PC-9 (cell line): ENCODE measurements around the gene GSE1. TPM values are rescaled to one million over a fixed set of nuclear protein-coding genes. Genes with fewer than 3 reads are reported as not detected.

ENCODE experiments used
- BruUV-seq: library from RNA; stranded (reverse); fragments of 400-500 nt; replicated peaks from 2 replicates; lab custom pipeline; 2021; lab: Mats Ljungman, UMichigan
- CTCF ChIA-PET: fragments of 300-600 bp; sonication (Branson Sonifier 250); formaldehyde crosslinking; loops from one replicate; lab custom pipeline; 2022; ENCODE audit warnings: antibody characterized with exemption; lab: Charles Lee
- POLR2A ChIA-PET: fragments of 300-600 bp; sonication (Branson Sonifier 250); formaldehyde crosslinking; loops from one replicate; lab custom pipeline; 2022; ENCODE audit warnings: antibody characterized with exemption; ENCODE audit not compliant: unreplicated experiment; lab: Charles Lee
- DNase-seq, 2 experiments: peaks; one replicate each; pipeline versions ENCODE4 v3.0.0 to v3.0.0-alpha.2; 2015 to 2022; ENCODE audit warnings: mixed read lengths in 1 of 2
- H2AFZ ChIP-seq: fragments of 200-600 bp; sonication (generic); 2 replicates; pipeline ENCODE4 v1.8.1; 2017; ENCODE audit warnings: antibody characterized with exemption
- H3F3A ChIP-seq: fragments of 200-600 bp; sonication (generic); 2 replicates; pipeline ENCODE4 v1.8.1; 2017; ENCODE audit warnings: antibody characterized with exemption, mild to moderate bottlenecking, low read depth; ENCODE audit not compliant: insufficient read depth
- H3K27ac ChIP-seq: fragments of 200-600 bp; sonication (generic); 2 replicates; pipeline ENCODE4 v1.6.1; 2016; ENCODE audit warnings: mixed run types
- H3K27me3 ChIP-seq: fragments of 200-600 bp; sonication (generic); 2 replicates; pipeline ENCODE4 v1.6.1; 2016; ENCODE audit warnings: low read depth, mixed run types; ENCODE audit not compliant: insufficient read depth
- H3K36me3 ChIP-seq: fragments of 200-600 bp; sonication (generic); 2 replicates; pipeline ENCODE4 v1.6.1; 2016; ENCODE audit warnings: low read depth, mixed run types
- H3K4me1 ChIP-seq: fragments of 200-600 bp; sonication (generic); replicated peaks from 2 replicates; pipeline ENCODE4 v1.6.1; 2016; ENCODE audit warnings: mixed run types; ENCODE audit not compliant: insufficient read depth
- H3K4me2 ChIP-seq: fragments of 200-600 bp; sonication (generic); 2 replicates; pipeline ENCODE4 v1.6.1; 2017; ENCODE audit warnings: mixed run types
- H3K4me3 ChIP-seq: fragments of 200-600 bp; sonication (generic); 2 replicates; pipeline ENCODE4 v1.6.1; 2016; ENCODE audit warnings: mixed run types
- H3K79me2 ChIP-seq: fragments of 200-600 bp; sonication (generic); 2 replicates; pipeline ENCODE4 v1.6.1; 2017; ENCODE audit warnings: low read depth, mixed run types
- H3K9me2 ChIP-seq: fragments of 200-600 bp; sonication (generic); 2 replicates; pipeline ENCODE4 v1.8.1; 2017; ENCODE audit warnings: mild to moderate bottlenecking; ENCODE audit not compliant: insufficient read depth
- H3K9me3 ChIP-seq: fragments of 200-600 bp; sonication (generic); 2 replicates; pipeline ENCODE4 v1.8.1; 2016; ENCODE audit warnings: low read depth; ENCODE audit not compliant: insufficient read depth
- H4K20me1 ChIP-seq: fragments of 200-600 bp; sonication (generic); 2 replicates; pipeline ENCODE4 v1.8.1; 2017; ENCODE audit not compliant: insufficient read depth
- EZH2 ChIP-seq: fragments of 200-600 bp; sonication (generic); IDR thresholded peaks from 2 replicates; pipeline ENCODE4 v1.8.0; 2017; ENCODE audit warnings: antibody characterized with exemption, low read depth
- intact Hi-C: fragments of 100-400 bp; cut with micrococcal nuclease; formaldehyde crosslinking; loops from one replicate; pipeline ENCODE4 v1.10.0; 2022; ENCODE audit not compliant: unreplicated experiment
- total RNA-seq: library from RNA; stranded (reverse); gene quantifications from 2 replicates; pipeline ENCODE4 v1.2.3, GENCODE V29; 2021
- TF ChIP-seq, protein P1 (sequence below): fragments of 200-600 bp; sonication (generic); conservative IDR thresholded peaks from 2 replicates; pipeline ENCODE4 v1.6.1; 2017; ENCODE audit warnings: mixed run types, antibody characterized with exemption, mild to moderate bottlenecking, moderate library complexity

The GSE1 gene
- total RNA-seq, 1 experiment from 2014 or later = 83.5 TPM

DNA sequence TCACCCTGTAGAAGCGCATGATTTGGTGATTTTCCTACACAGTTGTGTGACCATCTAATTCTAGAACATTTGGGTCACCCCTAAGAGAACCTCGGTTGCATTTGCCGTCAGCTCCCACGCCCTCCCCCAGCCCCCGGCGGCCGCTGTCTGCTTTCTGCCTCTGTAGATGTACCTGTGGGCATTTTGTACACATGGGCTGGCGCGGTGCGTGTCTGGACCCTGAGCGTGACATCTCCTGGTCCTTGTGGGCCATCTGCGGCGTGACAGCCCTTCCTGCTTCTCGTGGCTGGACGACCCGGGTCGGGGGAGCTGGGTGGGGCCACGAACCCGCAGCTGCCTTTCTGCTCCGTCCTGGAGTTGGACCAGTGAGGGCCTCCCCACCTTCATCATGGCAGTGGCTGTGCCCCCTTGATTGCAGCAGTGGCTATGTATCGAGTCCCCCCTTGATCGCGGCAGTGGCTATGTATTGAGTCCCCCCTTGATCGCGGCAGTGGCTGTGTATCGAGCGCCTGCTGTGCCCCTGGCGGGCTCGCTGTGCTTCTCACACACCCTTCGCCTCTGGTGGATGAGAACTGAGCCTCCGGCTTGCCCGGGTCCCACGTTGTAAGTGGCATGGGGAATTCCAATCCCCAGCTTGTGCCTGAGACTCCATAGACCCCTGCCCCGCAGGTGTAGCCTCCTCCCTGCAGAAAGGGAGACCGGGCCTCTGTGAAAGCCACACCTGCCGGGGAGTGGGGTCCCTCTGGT is 24.1 kb downstream of the GSE1 start:
- H2AFZ ChIP-seq = no peak overlapping the region
- H3K4me3 ChIP-seq = no peak overlapping the region
- ChIA-PET POLR2A (no interaction called here), CTCF (no interaction called here)
- H3F3A ChIP-seq = peaks cover 6% of the 10 kb centered on the region; the same call in 1 of the 2 replicates
- peaks cover 45% of the 10 kb centered on the region for H3K79me2 ChIP-seq
- H4K20me1 ChIP-seq = peaks cover 98% of the 10 kb centered on the region
- no peaks in the 10 kb centered on the region for H3K27me3 ChIP-seq
- no peak overlapping the region for H3K4me2 ChIP-seq
- no peaks in the 10 kb centered on the region for H3K4me1 ChIP-seq
- H3K36me3 ChIP-seq = no peaks in the 10 kb centered on the region
- no peak for TF ChIP-seq EZH2
- TF ChIP-seq, protein P1, sequence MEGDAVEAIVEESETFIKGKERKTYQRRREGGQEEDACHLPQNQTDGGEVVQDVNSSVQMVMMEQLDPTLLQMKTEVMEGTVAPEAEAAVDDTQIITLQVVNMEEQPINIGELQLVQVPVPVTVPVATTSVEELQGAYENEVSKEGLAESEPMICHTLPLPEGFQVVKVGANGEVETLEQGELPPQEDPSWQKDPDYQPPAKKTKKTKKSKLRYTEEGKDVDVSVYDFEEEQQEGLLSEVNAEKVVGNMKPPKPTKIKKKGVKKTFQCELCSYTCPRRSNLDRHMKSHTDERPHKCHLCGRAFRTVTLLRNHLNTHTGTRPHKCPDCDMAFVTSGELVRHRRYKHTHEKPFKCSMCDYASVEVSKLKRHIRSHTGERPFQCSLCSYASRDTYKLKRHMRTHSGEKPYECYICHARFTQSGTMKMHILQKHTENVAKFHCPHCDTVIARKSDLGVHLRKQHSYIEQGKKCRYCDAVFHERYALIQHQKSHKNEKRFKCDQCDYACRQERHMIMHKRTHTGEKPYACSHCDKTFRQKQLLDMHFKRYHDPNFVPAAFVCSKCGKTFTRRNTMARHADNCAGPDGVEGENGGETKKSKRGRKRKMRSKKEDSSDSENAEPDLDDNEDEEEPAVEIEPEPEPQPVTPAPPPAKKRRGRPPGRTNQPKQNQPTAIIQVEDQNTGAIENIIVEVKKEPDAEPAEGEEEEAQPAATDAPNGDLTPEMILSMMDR = no peak
- no peaks in the 10 kb centered on the region for H3K9me3 ChIP-seq
- no TSS peak for BruUV-seq
- H3K27ac ChIP-seq = no peak overlapping the region
- H3K9me2 ChIP-seq = no peaks in the 10 kb centered on the region
- no peak for DNase-seq
- intact Hi-C loops = no loop called here

DNA sequence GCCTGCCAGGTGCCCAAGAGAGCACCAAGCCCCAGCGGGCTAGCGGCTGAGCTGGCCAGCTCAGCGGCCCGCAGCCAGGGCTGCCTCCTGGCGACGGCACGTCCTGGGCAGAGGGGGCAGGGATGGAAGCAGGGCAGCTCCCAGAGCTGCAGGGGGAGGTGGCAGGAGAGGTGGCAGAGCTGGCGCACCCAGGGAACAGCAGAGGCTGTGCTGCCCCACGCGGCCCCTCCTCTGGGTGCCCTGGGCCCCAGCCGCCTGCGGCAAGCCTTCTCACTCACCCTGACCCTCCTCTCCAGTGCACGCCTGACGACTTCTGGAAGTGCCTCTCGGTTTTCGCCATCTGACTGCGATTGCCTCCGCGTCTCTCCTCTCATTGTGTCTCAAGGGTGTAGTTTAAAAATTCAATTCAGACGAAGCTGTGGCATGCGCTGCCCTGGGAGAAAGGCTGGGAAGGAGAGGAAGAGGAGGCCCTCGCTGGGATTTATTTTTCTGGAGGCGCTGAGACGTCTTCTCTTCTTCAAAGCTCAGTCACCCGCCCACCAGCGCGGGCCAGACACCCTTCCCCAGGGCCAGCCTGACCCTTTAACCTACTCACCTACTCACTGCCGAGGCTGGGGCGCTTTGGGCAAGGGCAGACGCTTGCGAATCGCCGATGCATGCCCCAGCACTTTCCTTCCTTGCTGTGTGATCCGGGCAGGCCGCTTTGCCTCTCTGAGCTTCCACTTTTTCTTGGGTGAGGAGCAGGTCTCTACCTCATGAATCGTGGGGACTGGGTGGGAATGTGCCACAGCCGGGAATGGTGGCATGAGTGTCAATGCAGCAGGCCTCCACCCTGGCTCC is 24.9 kb downstream of the GSE1 start:
- Histone ChIP-seq H3K79me2 (peaks cover 45% of the 10 kb centered on the region), H4K20me1 (peaks cover 98% of the 10 kb centered on the region), H3K9me2 (no peaks in the 10 kb centered on the region), H3K27me3 (no peaks in the 10 kb centered on the region), H3K9me3 (no peaks in the 10 kb centered on the region), H3K36me3 (no peaks in the 10 kb centered on the region), H3K4me3 (no peak overlapping the region), H3K27ac (no peak overlapping the region), H3K4me1 (peaks cover 1% of the 10 kb centered on the region; the same call in 1 of the 2 replicates), H3F3A (peaks cover 6% of the 10 kb centered on the region; the same call in 1 of the 2 replicates), H2AFZ (no peak overlapping the region), H3K4me2 (no peak overlapping the region)
- POLR2A ChIA-PET = no interaction called here
- intact Hi-C loops = no loop called here
- DNase-seq = no peak
- BruUV-seq = no TSS peak
- CTCF ChIA-PET = no interaction called here
- TF ChIP-seq, protein P1 = no peak
- no peak for TF ChIP-seq EZH2

DNA sequence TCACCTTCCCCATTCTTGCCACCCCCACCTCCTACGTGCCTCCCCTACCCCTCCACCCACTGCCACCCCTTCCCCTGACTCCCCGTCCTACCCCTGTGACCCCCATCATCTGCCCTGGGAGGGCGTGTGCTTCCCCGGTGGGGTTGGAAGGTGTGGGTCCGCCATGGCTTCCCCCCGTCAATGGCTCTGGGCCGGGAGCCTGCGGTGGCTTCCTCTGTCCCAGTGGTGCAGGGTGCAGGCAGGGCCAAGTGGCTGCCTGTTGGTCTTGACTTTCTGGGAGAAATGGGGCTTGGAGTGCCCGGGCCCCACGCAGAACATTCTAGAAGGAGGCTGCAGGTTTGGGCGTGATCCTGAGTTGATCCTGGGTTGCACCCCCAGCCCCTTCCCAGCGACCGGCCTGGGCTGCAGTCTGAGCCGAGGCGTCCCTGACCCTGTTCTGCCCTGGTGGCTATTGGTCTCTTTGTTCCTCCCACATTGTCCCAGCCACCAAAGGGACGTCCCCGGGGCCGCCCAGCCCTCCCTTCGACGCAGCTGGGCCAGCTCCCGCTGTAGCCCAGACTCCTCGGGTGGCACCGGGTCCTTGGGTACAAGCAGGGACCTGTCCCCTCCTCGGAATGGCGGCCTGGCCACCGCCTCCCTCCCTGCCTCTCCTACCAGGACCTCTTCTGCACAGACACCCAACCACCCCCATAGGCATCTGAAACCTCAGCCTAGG is 25.7 kb downstream of the GSE1 start:
- Histone ChIP-seq H3K9me2 (no peaks in the 10 kb centered on the region), H3K79me2 (peaks cover 44% of the 10 kb centered on the region), H3K4me2 (no peak overlapping the region), H2AFZ (no peak overlapping the region), H3K9me3 (no peaks in the 10 kb centered on the region), H3K27ac (no peak overlapping the region), H3K27me3 (no peaks in the 10 kb centered on the region), H3F3A (peaks cover 9% of the 10 kb centered on the region; the same call in 1 of the 2 replicates), H3K4me3 (no peak overlapping the region), H3K4me1 (peaks cover 10% of the 10 kb centered on the region), H4K20me1 (peaks cover 98% of the 10 kb centered on the region), H3K36me3 (no peaks in the 10 kb centered on the region)
- CTCF ChIA-PET = no interaction called here
- no peak for DNase-seq
- no TSS peak for BruUV-seq
- intact Hi-C loops = no loop called here
- POLR2A ChIA-PET = no interaction called here
- TF ChIP-seq, protein P1 = no peak
- TF ChIP-seq EZH2 = no peak
